ENCODE results near the gene FAM114A1. TPM values are rescaled to one million over a fixed set of nuclear protein-coding genes. Genes with fewer than 3 reads are reported as not detected.

The FAM114A1 gene
- total and polyA plus RNA-seq, 2 experiments from 2014 or later: 32.2 to 39.9 TPM

DNA sequence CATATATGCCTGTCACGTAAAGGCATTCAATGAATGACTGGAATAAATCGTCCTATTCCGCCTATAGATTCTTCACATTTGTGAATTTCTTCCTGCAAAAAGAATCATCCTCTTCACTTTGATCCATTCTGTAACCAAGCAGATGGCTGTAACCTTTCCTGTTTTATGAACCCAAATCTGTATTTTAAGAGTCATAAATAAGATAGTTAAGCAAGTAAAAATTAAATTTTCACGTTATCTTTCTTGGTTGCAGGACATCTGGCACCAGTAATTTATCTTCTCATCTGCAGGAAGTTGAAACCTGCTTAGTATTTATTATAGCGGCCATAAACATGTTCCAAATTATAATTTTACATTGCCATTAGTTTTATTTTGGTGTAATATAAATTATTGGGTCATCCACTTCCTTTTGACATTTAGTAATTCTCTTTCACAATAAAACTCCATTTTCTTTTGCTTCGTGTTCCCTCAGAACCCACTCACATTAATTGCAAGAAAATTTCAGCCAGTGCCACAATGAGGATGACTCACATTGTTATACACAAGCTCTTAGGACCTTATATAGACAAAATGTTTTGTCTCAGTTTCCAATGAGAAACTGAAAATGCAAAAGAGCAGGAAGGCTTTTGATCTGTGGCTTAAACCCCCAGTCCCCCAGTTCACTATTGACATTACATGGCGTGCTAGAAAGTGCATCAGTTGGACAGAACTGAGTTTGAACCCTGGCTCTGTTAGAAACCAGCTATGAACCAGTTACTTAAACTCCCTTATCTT, 113.5 kb downstream of the FAM114A1 start:
- H3K4me3 ChIP-seq: no peak overlapping the region
- no peak overlapping the region for H3K27ac ChIP-seq
- H3K36me3 ChIP-seq: no peaks in the 10 kb centered on the region
- H3K4me1 ChIP-seq (ENCODE audit: low read depth): no peaks in the 10 kb centered on the region
- DNase-seq (ENCODE audit: low read depth in 1 of 2, low spot score in 1 of 2): peak in 1 of 2 donors; percentile 83
- TF ChIP-seq, protein P1, sequence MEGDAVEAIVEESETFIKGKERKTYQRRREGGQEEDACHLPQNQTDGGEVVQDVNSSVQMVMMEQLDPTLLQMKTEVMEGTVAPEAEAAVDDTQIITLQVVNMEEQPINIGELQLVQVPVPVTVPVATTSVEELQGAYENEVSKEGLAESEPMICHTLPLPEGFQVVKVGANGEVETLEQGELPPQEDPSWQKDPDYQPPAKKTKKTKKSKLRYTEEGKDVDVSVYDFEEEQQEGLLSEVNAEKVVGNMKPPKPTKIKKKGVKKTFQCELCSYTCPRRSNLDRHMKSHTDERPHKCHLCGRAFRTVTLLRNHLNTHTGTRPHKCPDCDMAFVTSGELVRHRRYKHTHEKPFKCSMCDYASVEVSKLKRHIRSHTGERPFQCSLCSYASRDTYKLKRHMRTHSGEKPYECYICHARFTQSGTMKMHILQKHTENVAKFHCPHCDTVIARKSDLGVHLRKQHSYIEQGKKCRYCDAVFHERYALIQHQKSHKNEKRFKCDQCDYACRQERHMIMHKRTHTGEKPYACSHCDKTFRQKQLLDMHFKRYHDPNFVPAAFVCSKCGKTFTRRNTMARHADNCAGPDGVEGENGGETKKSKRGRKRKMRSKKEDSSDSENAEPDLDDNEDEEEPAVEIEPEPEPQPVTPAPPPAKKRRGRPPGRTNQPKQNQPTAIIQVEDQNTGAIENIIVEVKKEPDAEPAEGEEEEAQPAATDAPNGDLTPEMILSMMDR (IDR thresholded peaks at IDR 0.05; ENCODE audit: low read depth, low read length): no peak
- no peaks in the 10 kb centered on the region for H3K27me3 ChIP-seq
- no peaks in the 10 kb centered on the region for H3K9me3 ChIP-seq (ENCODE audit: low read depth)

DNA sequence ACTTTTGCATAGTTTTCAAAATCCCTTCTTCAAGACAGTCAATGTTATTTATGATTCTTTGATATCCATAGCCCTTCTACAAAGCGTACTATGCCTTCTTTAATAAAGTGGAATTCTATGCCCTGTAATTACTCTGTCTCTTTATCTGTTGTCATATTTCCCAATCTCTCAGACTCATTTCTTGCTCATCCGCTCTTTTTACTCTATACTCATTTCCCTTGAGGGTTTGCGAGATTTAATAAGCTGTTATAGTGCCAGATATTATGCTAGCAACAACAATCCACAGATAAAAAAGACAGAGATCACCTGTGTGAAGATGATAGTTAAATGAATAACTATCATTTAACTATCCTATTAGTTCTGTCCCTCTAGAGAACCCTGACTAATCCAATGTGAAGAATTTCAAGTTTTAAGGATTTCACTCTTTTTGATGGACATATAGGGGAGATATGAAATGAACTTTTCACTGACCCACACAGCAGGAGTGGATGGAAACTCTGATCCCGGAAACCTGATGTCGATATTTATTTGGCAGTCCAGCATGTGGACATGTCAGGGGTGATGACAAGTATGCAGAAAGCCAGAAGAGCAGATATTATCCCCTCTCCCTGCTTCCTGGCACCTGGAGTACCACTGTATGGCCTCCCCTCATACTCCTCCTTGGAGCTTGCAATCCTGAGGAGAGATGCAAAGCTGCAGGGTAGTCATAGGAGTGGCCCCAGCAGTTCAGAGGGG, 114.9 kb downstream of the FAM114A1 start:
- Histone ChIP-seq H3K36me3 (no peaks in the 10 kb centered on the region), H3K9me3 (ENCODE audit: low read depth) (no peaks in the 10 kb centered on the region), H3K27ac (no peak overlapping the region), H3K27me3 (no peaks in the 10 kb centered on the region), H3K4me3 (no peak overlapping the region), H3K4me1 (ENCODE audit: low read depth) (no peaks in the 10 kb centered on the region)
- DNase-seq (ENCODE audit: low read depth in 1 of 2, low spot score in 1 of 2): peak in 1 of 2 donors; percentile 39
- TF ChIP-seq, protein P1 (IDR thresholded peaks at IDR 0.05; ENCODE audit: low read depth, low read length): no peak

DNA sequence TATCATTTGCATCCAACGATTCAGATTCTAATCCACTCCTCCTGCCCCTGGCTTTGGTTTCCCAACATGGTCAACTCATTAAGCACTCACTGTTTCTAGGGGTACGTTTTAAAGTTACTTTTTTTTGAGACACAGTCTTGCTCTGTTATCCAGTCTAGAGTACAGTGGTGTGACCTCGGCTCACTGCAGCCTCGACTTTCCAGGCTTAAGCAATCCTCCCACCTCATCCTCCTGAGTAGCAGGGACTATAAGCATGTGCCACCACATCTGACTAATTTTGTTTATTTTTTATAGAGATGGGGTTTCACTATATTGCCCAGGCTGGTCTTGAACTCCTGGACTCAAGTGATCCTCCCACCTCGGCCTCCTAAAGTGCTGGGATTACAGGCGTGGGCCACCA, 115.7 kb downstream of the FAM114A1 start:
- DNase-seq (ENCODE audit: low read depth in 1 of 2, low spot score in 1 of 2): no peak
- H3K27ac ChIP-seq: no peak overlapping the region
- no peaks in the 10 kb centered on the region for H3K27me3 ChIP-seq
- no peaks in the 10 kb centered on the region for H3K36me3 ChIP-seq
- no peaks in the 10 kb centered on the region for H3K4me1 ChIP-seq (ENCODE audit: low read depth)
- H3K9me3 ChIP-seq (ENCODE audit: low read depth): no peaks in the 10 kb centered on the region
- H3K4me3 ChIP-seq: no peak overlapping the region
- TF ChIP-seq, protein P1 (IDR thresholded peaks at IDR 0.05; ENCODE audit: low read depth, low read length): no peak

DNA sequence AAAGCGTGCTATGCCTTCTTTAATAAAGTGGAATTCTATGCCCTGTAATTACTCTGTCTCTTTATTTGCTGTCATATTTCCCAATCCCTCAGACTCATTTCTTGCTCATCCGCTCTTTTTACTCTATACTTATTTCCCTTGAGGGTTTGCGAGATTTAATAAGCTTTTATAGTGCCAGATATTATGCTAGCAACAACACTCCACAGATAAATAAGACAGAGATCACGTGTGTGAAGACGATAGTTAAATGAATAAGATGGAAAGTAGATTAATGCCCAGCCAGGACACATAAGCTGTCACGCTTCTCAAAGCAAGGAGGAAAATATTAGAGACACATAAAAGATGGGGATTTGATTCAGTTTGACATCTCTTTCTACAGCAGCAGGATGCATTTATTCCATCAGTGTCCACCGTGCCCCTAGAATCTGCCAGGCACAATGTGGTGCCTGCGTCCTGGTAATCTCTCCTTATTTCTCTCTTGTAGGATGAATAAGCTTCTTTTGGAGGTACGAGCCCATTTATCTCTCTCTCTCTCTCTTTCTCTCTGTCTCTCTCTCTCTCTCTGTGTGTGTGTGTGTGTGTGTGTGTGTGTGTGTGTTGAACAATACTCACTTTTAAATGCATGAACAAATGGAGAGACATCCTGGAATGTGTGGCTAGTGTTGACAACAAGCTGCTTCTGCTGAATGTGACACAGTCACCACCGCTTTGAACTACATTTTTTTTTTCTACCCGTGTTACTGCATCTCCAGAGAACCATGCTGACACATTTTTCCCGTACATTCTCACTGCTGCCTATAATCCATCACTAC, 116.4 kb downstream of the FAM114A1 start:
- no peak overlapping the region for H3K4me3 ChIP-seq
- no peaks in the 10 kb centered on the region for H3K9me3 ChIP-seq (ENCODE audit: low read depth)
- no peaks in the 10 kb centered on the region for H3K4me1 ChIP-seq (ENCODE audit: low read depth)
- H3K36me3 ChIP-seq: no peaks in the 10 kb centered on the region
- no peaks in the 10 kb centered on the region for H3K27me3 ChIP-seq
- peak in 1 of 2 donors; percentile 30 for DNase-seq (ENCODE audit: low read depth in 1 of 2, low spot score in 1 of 2)
- H3K27ac ChIP-seq: no peak overlapping the region
- TF ChIP-seq, protein P1 (IDR thresholded peaks at IDR 0.05; ENCODE audit: low read depth, low read length): no peak

DNA sequence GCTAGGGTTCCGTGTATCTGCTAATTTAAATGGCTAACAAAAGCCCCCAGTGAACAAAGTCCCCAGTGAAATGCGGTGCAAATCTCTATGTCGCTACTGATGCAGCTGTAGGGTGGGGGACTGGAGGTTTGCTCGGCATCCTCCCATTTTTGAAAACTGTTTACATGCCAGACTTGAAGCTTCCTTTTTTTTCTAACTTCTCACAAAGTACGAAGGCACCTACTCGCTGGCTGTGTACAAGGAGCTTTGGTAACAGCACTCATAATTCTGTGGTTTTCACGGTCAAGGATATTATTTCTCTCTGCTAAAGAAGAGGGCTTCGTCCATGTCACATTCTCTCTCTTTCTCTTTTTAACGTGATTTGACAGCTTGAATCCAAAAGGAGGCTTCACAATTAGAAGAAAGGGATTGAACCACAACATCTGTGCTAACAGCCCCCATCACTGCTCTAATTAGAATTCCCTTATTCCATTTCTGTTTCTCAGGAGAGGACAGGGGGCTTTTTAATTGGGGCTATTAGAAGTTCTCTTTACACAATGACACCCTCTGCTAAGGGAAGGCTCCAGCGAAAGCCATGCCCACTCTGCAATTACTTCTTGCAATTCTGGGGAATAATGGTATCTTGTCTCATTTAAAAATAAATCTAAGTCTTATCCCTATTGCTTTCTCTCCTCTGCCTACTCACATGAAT, 117.9 kb downstream of the FAM114A1 start:
- Histone ChIP-seq H3K27me3 (no peaks in the 10 kb centered on the region), H3K36me3 (no peaks in the 10 kb centered on the region), H3K4me3 (no peak overlapping the region), H3K4me1 (ENCODE audit: low read depth) (no peaks in the 10 kb centered on the region), H3K9me3 (ENCODE audit: low read depth) (no peaks in the 10 kb centered on the region), H3K27ac (no peak overlapping the region)
- no peak for DNase-seq (ENCODE audit: low read depth in 1 of 2, low spot score in 1 of 2)
- TF ChIP-seq, protein P1 (IDR thresholded peaks at IDR 0.05; ENCODE audit: low read depth, low read length): no peak
